HG02885 (cell line): Measurements from ENCODE around the gene NISCH.

Source experiments
- ATAC-seq: cut with Tn5 transposase; IDR thresholded peaks from one replicate; pipeline ENCODE4 v1.9.1; 2021; ENCODE audit warnings: mild to moderate bottlenecking; ENCODE audit not compliant: unreplicated experiment, poor library complexity

The NISCH gene

GRCh38 chr3:52446631-52447511, 8.5 kb upstream of the NISCH start:
- peak; percentile 52 for ATAC-seq

GRCh38 chr3:52447512-52448355, 7.7 kb upstream of the NISCH start:
- ATAC-seq: no peak

GRCh38 chr3:52450489-52451236, 4.7 kb upstream of the NISCH start:
- ATAC-seq: no peak

- no peak for ATAC-seq
Measured at GRCh38 chr3:52451237-52452083, 3.9 kb upstream of the NISCH start.

- no peak for ATAC-seq
Measured at GRCh38 chr3:52452126-52452525, 3.3 kb upstream of the NISCH start.

- ATAC-seq: no peak
Measured at GRCh38 chr3:52452570-52453221, 2.7 kb upstream of the NISCH start.

- ATAC-seq: no peak
Measured at GRCh38 chr3:52453496-52454249, 1.7 kb upstream of the NISCH start, which contains the start of gene TNNC1. TNNC1 (minus strand) TSS chr3:52454041; CDS start chr3:52454015, 26 bp downstream.

- ATAC-seq: no peak
Measured at GRCh38 chr3:52454250-52454937, 1.0 kb upstream of the NISCH start.

- ATAC-seq: no peak
Measured at GRCh38 chr3:52454938-52455282, 494 bp upstream of the NISCH start.

GRCh38 chr3:52456169-52456799, 880 bp downstream of the NISCH start:
- ATAC-seq: no peak

GRCh38 chr3:52456800-52457183, 1.4 kb downstream of the NISCH start:
- ATAC-seq: no peak

GRCh38 chr3:52458031-52458760, 2.8 kb downstream of the NISCH start:
- no peak for ATAC-seq

- no peak for ATAC-seq
Measured at GRCh38 chr3:52458770-52459545, 3.6 kb downstream of the NISCH start.

- ATAC-seq: no peak
Measured at GRCh38 chr3:52461874-52462273, 6.5 kb downstream of the NISCH start.

- no peak for ATAC-seq
Measured at GRCh38 chr3:52463416-52463815, 8.0 kb downstream of the NISCH start.

- no peak for ATAC-seq
Measured at GRCh38 chr3:52468336-52468735, 12.9 kb downstream of the NISCH start.
